Neural progenitor cell (in vitro differentiated cells): ENCODE results near the gene PLXNB2.

ENCODE experiments used
- EZH2 ChIP-seq: fragments of 200-600 bp; sonication (generic); IDR thresholded peaks from 2 replicates; pipeline ENCODE4 v1.6.1; 2017; ENCODE audit warnings: antibody characterized with exemption, mild to moderate bottlenecking, moderate library complexity
- EZH2phosphoT487 ChIP-seq: fragments of 200-600 bp; sonication (generic); IDR thresholded peaks from 2 replicates; pipeline ENCODE4 v1.6.1; 2017; ENCODE audit warnings: antibody characterized with exemption
- TF ChIP-seq, protein P1 (sequence below): fragments of 200-600 bp; sonication (generic); IDR thresholded peaks from 2 replicates; pipeline ENCODE4 v1.5.1; 2017; ENCODE audit warnings: antibody characterized with exemption, mild to moderate bottlenecking

- no peak for TF ChIP-seq EZH2phosphoT487
- TF ChIP-seq EZH2, result no peak
- TF ChIP-seq, protein P1, sequence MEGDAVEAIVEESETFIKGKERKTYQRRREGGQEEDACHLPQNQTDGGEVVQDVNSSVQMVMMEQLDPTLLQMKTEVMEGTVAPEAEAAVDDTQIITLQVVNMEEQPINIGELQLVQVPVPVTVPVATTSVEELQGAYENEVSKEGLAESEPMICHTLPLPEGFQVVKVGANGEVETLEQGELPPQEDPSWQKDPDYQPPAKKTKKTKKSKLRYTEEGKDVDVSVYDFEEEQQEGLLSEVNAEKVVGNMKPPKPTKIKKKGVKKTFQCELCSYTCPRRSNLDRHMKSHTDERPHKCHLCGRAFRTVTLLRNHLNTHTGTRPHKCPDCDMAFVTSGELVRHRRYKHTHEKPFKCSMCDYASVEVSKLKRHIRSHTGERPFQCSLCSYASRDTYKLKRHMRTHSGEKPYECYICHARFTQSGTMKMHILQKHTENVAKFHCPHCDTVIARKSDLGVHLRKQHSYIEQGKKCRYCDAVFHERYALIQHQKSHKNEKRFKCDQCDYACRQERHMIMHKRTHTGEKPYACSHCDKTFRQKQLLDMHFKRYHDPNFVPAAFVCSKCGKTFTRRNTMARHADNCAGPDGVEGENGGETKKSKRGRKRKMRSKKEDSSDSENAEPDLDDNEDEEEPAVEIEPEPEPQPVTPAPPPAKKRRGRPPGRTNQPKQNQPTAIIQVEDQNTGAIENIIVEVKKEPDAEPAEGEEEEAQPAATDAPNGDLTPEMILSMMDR, result no peak
Observed at GRCh38 chr22:50313021-50313420, 5.6 kb upstream of the PLXNB2 start.
